ENCODE results near the gene UBAC2.

Gene UBAC2

DNA sequence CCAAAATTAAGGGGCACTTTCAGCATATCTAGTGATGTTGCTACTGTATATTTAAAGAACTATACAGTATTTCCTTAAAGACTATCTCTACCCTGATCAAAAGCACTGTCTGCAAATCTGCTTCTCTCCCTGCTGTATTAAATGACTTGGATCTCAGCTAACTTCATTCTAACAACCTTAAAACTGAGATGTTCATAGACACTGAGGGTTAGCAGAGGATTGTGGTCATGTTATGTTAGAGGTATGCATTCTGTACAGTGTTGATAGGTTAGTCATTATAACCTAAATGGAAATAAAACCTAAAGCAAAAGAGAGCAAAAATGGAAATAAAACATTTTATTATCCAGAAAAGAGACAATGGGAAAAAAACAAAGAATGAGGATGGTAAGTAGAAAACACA is 96.7 kb downstream of the UBAC2 start:
- no peak for DNase-seq (ENCODE audit: low read depth)

DNA sequence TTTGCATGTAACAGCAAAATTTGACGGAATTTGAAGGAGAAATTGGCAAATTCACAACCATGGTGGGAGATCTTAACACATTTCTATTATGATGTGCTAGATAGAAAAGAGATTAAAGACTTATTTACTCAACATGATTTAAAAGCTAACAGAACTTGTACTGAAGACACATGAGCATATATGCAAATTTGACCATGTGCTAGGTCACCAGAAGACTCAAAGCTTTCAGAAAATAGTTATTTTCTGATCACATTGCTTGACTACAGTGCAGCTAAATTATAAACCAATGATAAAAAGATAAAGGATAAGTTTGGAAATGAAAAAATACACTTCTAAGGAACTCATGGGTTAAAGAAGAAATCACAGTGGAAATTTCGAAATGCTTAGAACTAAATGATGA is 97.4 kb downstream of the UBAC2 start:
- DNase-seq (ENCODE audit: low read depth): no peak

DNA sequence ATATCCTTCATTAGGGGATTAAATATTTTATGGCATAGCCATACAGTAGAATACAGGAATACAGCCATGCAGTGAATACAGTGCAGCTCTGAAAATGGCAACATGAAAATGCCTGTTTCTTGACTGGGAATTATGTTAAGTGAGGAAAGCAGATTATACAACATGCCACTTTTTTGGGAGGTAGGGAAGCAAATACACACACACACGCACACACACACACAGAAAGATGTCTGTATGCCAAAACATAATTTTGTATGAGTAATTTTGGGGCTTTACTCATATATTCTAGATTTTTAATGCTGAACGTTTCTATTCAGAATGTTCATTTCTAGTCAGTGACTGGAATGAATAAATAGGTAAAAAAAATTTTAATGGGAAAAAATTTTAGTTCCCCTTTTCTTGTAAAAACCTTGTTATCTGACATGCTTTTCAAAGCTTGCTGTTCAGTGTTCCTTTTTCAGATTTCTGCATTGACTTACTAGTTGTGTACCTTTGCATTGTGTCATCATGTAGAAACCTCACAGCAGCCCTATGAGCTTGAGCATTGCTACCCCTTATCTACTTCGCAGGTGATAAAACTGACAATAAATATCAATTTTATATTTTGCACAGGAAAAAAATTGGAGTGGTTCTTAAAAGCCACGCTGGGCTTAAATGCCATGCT is 98.7 kb downstream of the UBAC2 start:
- DNase-seq (ENCODE audit: low read depth): no peak

DNA sequence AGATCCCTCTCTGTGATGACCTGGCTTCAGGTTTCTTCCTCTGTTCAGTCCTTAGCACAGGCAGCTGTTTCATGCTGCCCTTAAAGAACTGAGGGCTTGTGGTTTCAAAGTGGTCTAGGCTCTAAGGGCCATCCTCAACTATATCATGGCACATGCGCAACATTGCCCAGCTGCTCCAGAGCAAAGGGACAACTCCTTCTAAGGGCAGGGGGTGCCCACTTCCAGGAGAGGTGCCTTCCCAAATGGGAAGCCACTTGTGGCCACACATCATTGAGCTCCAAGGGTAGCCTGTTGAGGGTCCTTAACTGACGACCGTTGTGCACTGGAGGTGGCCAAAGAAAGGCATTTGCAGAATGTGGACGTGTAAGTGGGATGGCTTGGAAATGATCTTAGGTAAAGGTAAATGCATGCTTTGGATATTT is 99.3 kb downstream of the UBAC2 start:
- DNase-seq (ENCODE audit: low read depth): no peak

DNA sequence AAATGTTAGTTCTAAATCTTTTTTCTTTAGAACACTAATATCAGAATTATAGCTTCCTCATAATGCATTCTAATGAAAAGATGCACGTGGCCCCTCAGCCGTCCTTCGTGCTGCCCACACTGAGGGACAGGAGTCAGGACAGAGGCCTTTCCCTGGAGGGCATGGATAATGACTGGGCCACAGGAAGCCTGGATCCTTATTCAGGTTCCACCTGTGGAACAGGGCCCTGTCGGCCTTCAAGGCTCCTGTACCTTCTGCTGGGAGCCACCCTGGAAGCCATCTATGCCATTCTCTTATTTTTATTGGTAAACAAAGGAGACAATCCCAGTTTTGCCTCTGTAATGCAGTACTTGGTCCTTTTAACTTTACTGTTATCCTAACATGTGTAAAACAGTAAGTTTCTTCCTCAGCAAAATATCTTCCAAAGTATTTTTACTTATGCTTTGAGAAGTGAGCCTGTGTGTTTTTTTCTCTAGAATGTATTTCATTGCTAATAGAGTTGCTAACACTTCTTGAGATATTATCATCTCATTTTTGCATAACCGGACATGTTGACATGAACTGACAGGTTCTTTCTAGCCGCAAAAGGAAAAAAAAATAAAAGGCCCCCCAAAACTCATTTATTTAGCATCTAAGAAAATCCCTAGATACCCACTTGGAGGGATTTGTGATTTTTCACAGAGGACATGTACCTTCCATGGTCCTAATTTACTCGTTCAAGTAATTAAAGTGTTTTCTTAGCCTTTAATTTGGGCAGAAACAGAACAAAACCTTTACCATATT is 100.6 kb downstream of the UBAC2 start:
- DNase-seq (ENCODE audit: low read depth): no peak

DNA sequence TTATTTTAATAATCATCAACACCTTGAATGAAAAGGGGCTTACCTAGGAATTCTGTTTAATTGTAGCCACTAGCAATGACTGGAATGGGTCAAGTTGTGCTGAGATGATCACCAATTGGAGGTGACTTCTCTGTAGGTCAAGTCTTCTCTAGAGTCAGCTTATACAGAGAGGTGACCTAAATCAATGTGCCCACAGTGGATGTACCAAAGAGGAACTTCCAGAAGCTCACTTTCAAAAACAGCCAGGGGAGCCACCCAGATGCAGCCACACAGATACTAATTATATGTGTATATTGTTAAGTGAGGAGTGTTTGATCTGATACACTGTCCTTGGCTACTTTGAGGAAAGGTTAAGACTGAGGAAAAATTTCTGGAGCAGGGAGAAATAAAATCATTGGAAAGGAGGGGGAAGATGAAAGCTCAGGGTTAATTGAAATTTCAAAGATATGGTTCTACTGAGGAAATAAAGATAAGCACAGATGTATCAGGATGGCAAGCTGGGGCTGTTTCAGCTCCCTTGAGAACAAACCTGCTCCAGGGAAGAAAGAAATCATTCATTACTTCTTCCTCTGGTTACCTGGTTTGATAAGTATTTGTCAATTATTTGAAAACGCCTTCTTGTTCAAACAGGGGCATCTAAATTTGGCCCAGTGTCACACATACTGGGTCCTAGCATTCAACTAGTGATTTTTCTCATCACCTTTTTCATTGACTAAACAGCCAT is 101.4 kb downstream of the UBAC2 start:
- DNase-seq (ENCODE audit: low read depth): no peak

DNA sequence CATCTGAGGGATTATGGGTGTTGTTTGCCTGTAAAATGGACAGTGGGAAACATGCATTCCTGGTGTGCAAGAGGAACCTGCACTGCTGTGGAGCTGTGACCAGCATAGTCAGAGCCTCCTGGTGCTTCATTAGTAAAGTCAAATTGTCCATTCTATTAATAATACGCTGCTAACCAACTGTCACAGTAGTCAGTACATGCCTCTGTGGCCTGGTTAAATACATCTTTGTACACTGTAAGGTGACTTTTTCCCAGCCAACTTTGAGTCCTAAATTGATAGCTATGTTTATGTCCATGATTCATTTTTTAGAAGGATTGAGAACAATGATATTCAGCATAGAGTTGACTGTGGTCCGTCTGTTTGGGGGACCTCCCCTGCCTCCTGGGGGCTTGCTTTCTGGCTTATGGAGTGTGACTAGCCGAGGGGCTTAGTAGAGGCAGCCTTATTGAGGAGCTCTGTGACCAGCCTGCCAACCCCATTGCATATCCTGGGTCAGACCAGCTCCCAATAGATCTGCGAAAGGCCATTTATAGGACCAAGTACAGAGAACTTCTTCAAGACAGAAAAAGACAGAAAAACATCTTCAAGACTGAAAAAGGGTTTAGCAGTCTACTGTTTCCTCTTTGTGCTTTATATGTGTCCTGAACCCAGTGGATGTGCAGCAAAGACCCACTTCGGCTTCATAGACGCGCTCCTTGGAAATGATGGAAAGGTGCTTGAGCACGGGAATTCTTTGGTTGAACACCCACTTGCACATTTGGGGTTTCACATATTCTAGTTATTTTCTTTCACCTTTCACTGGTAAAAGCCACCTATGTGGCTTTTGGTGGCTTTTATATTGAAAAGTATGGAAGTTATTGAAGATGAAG is 102.2 kb downstream of the UBAC2 start:
- no peak for DNase-seq (ENCODE audit: low read depth)

DNA sequence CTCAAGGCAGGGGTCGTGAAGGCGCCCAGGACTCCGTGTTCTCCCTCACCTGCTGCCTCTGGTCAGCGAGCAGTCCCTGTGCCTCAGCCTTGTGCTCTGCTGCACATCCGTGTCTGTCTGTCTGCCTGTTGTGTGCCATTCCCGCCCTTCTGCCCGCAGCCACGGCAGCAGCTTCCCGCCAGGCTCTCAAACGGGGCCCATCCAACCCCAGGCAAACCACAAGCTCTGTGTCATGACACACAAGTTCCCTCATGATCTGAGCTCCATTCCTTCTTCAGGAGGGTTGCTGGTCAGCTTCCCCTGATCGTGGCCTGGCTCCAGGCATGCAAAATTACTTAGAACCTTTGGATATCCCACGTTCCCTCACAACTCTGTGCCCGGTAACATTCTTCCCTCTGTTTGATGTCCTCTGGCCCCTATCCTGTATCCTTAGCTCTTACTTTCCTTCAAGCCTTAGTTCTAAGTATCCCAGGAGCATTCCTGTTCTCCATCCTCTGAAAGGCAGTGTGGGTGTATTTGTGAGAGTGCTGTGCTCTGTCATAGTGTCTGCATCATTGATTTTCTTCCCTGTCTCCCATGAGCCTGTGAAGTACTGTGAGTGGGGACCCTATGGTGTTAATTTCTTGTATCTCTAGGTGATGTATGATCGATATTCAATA is 103.3 kb downstream of the UBAC2 start:
- DNase-seq (ENCODE audit: low read depth): no peak

DNA sequence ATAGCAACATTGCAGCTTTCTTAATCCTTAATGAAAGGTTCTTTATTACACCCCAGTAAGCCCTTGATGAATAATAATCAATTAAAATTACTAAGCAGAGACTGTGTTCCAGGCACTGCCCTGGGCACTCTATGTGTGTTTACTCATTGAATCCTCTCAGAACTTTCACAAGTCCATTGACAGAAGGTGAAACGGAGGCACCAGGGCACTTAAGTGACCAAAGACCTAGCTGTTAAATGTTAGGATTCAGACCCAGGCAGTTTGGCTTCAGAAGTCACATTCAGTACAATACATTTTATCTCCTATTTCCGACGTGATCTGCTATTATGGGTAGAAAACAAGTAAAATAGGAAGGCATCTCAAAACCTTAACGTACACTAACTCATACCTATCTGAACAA is 103.9 kb downstream of the UBAC2 start:
- DNase-seq (ENCODE audit: low read depth): no peak

DNA sequence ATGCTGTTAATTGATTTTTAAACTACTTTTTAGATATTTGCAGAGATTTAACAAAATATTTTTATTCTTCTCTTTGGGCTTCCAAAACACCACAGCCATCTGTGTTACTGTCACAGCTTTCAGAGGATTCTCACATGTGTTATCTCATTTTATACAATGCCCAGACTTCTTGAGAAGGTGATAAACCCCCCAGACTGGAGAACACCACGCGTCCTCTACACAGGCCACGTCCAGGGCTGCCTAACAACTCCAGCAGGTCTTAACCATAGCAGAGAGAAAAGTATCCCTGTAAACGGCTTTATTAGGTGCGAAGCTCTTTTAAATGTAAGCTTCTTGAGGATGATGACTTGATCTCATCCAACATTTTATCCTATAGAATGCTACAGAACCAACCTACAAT is 104.5 kb downstream of the UBAC2 start:
- no peak for DNase-seq (ENCODE audit: low read depth)

DNA sequence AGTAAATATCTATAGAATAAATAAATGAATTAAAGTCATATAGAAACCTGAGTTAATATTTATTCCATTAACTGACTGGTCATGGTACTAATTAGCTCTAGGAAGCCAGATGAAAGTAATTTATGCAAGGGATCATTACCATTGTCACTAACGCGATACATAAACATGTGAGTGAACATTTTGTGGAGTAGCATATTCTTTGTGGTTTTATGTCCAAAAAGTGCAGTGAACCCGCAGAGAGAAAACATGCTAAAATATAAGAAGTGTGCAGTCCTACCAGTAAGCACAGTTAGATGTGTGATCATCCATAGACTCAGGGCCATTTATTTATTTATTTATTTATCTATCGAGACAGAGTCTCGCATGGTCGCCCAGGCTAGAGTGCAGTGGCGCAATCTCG is 104.9 kb downstream of the UBAC2 start:
- DNase-seq (ENCODE audit: low read depth): no peak

DNA sequence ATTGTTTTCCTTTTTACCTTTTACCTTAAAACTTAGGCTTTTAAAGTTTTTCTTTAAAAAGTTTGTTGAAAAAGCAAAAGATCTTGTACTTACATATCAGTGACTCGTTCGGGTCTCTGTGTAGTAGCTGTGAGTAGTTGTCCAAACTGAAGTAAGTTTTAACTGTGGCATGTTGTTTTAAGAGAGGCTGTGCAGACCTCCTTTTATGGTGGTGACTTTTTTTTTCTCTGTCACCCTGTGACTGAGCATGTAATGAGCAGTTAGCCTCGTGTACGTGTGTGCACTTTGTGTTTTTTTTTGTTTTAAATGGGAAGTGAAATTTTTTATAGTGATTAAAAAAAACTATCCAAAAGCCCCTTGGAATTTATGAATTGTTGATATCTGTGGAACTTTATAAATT is 106.6 kb downstream of the UBAC2 start, which contains the start of gene GPR183:
GPR183 (minus strand) TSS at position 153 of the 400 bp plus-strand sequence. CDS start 11,254 bp downstream, outside the sequence.
- no peak for DNase-seq (ENCODE audit: low read depth)

DNA sequence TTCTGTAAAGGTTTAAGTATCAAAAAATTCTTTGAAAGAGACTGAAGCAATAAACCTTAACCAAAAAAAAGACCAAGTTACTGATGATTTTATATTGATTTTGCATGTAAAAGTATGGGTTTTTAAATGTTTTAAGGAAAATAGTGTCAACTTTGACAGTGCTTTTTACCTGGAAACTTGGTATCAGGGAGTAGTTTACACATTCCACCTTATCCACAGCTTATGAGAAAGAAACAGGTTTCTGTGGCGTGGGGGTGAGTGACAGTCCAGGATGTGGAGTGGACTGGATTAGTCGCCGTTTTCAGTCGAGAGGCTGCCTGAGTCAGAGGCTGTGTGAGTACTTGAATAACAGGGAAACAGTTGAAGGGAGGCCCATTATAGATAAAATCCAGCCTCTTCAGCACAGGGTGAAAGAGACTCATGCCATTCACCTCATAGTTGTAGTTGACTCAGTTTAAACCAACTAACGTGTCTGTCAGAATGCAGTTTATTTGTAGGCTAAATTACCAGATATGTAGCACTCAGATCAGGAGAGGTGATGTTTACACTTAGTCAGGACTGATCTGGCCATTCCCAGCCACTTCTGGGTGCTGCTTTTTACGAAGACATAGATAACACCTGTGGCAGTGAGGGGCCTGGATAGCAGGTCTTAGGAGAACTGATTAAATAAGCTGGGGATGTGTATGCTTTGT is 107.1 kb downstream of the UBAC2 start:
- no peak for DNase-seq (ENCODE audit: low read depth)

DNA sequence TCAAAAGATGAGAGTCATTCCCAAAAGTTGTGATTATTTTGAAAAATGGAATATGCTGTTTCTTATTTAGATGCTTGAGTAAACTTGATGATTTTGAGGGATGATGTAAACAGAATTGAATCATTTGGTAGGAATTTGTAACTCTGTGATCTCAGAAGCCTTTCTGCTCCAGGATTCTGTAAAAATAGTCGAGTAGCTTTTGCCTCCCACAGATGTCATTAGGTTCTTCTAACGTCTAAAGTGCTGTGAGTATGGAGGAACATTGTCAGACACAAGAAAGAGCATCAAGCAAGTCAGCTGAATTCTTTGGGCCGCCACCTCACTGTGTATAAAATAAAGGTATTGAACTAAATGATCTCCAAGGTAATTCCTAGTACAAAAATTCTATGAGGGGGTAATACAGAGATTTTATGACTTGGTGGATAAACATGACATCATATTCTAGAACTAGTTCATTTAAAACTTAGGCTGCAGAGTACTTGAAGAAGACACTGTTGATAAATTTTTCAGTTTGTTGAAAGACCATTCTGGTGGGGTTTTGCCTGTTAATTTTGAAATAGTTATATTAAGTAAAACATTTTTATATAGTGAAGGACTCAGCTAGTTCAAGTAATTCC is 107.9 kb downstream of the UBAC2 start:
- DNase-seq (ENCODE audit: low read depth): no peak

DNA sequence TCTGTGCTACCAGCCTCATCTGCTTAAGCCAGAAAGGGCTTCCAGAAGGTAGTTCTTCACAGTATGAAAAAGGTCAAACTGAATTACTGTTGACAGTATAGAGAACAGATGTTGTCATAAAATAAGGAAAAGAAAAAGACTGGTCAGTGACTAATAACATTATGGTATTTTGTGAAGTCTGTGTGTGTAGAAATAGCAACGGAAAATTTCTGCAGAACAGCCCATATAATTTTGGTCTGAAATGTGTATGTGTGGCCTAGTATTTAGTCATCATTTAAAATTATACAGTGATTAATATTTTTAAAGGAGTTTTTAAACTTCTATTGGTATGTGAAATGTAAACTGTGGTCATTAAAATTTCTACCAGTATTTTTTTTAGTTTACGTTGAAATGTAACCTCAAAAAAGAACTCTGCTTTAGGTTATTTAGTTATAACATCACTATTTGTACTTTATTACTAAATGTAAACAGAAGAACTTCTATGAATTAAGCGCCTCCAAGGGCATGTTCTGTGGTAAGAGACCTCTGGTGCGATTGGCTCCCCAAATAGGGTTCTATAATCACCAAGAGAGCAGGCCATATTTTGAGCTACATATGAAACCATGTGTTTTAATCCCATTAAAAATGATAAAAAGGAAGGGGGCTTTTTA is 109.9 kb downstream of the UBAC2 start:
- no peak for DNase-seq (ENCODE audit: low read depth)

DNA sequence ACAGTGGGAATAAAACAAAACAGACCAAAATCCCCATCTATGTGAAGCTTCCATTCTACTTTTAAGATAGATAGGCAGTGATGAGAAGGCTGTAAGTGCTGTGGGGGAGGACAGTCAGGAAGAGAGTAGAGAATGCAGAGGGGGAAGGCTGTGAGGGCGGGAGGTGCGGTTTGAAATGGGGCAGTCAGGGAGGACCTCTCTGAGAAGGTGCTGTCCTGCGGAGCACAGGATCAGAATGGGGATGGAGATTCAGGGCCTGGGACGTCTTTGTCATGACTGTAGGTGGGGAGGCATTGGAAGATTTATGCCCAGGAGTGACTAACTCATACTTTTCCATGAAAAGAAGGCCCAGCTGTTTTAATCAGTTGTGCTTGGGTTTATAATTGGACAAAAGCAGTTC is 110.5 kb downstream of the UBAC2 start:
- DNase-seq (ENCODE audit: low read depth): no peak

DNA sequence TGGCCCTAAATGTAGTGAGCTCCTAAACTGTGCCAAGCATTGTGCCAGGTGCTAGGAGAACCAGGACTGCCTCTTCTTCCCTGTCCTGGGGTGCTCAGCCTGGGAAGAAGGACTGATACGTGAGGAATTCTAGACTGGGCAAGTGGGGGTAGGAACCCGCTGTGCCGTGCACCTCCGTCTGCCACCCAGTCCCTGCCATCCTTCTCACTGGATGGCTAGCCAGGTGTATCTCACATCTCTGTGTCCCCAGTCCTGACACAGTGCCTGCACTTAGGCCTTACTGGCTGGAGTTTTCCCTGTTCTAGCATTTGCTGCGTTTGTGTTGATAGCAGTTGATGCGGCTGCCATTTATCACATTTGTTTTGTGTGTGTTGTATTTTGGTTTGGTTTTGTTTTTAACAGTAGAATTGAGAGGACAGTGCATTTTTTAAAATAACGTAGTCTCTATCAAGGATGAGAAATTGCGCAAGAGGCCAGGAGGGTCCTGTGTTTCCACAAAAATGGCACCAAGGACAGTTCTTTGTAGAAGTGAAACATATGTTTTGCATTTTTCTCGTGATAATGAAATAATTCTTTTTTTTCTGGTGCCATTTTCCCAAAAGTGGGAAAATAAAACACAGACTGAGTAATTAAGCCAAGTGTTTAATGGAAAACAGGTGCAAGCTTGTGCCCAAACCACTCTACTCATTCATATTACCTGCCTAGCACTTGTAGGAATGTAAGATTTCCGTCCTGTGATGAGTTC is 111.3 kb downstream of the UBAC2 start:
- DNase-seq (ENCODE audit: low read depth): no peak

DNA sequence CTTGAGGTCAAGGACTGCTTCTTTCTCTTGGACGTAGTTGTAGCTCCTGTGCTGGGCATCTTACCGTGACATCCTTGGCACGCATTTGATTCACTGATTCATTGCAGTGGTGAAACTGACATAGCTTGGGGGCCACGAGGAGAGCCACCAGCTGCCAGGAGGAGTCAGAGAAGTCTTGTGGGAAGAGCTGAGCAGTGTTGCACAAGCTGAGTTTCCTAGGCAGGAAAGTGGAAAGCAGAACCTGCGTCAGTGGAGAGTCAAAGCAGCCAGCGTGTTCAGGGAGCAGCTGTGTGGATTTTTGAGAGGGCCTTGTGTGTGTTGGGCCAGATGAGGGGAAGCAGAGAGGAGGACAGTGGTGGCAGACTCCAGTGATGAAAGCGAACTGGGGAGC is 111.8 kb downstream of the UBAC2 start:
- no peak for DNase-seq (ENCODE audit: low read depth)

DNA sequence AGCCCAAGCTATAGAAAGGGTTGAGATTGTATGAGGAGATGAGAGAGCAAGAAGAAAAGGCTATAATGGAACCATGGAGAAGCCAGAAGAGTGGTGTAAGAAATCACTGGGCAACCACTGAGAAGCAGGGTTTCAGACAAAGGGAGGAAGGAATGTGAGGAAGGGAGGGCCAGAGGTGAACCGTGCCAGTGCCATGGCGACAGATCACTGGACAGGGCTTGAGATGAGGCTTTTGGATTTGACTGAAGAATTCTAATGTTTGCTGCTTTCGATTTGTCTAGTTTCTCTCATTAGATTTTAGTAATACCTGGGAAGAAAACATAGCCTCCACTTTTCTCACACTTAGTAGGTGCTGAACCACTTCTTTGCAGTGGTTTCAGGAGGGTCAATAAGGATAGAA is 112.8 kb downstream of the UBAC2 start:
- no peak for DNase-seq (ENCODE audit: low read depth)
